Cardiac septum (tissue), 1 donor: ENCODE results near the gene FAM83F. TPM values are rescaled to one million over a fixed set of nuclear protein-coding genes. Genes with fewer than 3 reads are reported as not detected.

Experiments
- DNase-seq: peaks from one replicate; pipeline ENCODE4 v3.0.0-alpha.2; 2020; ENCODE audit warnings: low spot score
- intact Hi-C: fragments of 100-400 bp; cut with DNase I; formaldehyde crosslinking; loops from one replicate; pipeline ENCODE4 v1.14.0; 2022
- total RNA-seq: library from RNA; stranded (reverse); fragmentation: NEBNext Ultra II Directional; extraction: Animal tissue kit (Norgen Biotek cat#: 25700); gene quantifications from one replicate; pipeline ENCODE4 v1.2.1, GENCODE V29; 2021
- donor health status: DM: no; HTN: no; CAD: no.

FAM83F gene
- total RNA-seq, 1 donor from 2014 or later, result 2.3 TPM

DNA sequence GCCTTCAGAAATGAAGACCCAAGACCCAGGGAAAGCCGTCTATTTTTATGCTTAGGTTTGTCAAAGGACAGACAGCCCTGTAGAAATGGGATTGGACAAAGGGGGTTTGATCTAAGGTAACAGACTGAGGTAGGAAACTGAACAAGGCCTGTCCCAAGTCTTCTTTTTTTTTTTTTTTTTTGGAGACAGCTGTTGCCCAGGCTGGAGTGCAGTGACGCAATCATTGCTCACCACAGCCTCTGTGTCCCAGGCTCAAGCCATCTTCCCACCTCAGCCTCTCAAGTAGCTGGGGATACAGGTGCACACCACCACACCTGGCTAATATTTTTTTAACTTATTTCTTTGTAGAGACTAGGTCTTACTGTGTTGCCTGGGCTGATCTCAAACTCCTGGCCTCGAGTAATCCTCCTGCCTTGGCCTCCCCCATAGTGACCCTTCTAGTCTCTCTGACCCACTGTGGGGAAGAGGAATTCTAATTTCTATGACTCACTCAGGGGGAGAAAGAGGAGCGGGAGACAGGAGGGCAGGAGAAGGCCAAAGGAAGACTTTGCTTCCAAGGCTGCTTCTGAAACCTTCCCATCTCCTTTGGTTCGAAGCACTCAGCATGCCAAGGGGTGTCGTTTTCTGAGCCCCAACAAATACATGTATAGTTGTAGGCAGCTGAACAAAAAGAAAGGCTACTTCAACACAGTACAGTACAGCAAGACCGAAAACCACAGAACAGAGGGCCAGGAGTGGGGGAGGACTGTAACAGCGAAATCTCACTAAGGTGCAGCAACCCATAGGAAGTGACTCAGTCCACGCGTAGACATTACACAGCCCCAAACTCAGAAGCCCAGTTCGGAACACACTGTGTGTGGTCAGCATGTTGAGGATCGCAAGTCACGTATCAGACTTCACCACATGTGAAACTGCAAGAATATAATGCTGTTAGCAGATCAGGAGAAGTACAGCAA is 33.7 kb upstream of the FAM83F start:
- peak; percentile 84 for DNase-seq
- intact Hi-C loops, result no loop called here

DNA sequence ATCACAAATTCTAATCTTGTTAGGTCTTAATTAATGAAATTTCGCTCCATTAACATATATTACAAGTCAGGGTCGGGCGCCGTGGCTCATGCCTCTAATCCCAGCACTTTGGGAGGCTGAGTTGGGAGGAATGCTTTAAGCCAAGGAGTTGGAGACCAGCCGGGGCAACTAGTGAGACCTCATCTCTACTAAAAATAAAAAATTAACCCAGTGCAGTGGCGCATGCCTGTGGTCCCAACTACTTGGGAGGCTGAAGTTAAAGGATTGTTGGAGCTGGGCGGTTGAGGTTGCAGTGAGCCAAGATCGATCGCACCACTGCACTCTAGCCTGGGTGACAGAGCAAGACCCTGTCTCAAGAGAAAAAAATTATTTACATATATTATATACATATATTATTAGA is 32.7 kb upstream of the FAM83F start:
- intact Hi-C loops, result no loop called here
- DNase-seq, result no peak

DNA sequence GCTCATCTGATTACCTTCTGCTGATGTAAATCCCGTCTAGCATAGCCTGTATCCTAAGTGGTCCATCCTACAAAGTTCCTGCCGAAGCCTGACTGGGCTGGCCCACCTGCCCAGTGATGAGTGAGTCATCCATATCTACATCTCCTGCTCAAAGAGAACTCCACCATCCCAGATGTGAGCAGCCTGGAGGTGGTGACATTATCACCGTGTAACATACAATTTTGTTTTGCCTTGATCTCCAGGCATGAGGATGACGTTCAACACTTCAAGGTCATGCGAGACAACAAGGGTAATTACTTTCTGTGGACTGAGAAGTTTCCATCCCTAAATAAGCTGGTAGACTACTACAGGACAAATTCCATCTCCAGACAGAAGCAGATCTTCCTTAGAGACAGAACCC is 29.0 kb upstream of the FAM83F start:
- DNase-seq, result no peak
- intact Hi-C loops, result no loop called here

DNA sequence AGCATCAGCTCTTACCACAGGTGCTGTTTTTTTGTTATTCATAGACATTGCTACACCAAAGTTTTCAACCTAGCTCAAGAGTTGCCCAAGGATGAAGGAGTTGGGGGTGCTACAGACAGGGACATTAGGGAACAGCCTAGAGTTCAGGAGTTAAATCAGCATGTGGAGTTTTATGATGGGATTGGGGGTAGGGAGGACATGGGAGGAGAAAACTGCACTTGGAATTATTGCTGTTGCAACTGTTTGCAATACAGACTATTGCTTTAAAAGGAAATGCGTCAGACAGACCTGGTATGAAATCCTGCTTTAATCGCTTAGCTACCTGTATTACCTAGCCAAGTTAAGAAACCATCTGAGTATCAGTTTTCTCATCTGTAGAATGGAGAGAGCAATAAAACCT is 28.3 kb upstream of the FAM83F start:
- intact Hi-C loops, result no loop called here
- no peak for DNase-seq

DNA sequence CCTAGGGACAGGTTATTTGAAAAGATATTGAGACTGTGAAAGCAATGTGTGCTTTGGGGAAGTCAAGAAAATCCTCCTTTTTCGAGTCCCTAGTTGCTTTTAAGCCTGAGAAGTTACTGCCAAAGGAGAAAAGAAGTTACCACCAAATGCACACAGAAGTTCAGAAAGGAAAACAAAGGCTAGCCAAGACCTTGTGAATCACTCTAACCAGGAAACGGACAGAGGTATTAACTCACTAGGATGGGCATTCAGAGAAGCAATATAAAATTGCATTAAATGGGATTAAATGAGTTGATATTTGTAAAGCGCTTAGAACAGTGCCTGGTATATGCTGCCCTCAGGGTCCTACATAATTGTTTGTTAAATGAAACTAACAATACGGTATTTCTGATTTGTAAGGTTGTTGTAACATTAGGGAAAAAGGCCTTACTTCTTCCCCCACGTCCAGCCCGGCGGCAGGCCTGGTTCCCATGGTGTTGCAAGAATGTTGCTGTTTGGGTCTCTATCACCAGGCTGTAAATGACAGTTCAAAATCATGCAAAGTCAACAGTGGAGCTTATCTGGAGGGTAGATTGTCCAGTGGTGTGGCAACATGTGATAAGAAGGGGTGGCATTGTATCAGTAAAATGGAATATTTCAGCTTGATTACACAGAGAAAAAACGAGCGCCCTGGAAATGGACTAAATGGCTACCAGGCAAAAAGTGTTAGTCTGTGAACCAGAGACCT is 27.5 kb upstream of the FAM83F start:
- intact Hi-C loops, result no loop called here
- DNase-seq, result no peak

DNA sequence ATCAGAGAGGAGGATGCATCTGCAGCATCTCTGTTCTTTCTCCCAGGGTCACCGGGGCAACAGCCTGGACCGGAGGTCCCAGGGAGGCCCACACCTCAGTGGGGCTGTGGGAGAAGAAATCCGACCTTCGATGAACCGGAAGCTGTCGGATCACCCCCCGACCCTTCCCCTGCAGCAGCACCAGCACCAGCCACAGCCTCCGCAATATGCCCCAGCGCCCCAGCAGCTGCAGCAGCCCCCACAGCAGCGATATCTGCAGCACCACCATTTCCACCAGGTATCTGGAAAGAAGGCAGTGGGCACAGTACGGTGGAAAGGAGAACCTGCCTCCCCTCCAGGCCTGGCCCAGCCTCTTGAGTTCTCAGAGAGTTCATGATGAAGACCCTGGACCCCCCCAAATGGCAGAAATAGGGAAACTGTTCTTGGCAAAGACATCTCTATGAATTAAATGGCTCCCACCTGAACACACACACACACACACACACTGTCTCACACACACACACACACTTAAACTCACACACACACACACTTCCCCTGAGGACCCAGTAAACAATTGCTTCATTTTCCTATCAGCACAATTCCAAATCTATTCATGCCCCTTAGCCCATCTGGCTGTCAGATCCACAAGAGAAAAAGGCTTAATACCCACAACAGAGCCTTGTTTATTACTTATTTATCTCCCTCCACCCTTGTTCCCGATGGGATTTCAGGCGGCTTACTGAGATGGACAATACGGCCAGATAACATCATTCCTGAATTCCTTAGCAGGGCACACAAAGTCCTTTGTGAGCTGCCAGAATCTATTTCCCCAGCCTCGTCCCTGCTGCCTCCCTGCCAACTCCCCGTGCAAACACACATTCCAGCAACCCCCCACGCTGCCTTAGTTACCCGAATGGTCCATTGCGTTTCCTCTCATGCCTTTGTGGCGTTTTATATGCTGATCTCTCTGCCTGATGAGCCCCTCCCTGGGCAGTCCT is 26.5 kb upstream of the FAM83F start:
- DNase-seq, result no peak
- intact Hi-C loops, result no loop called here

DNA sequence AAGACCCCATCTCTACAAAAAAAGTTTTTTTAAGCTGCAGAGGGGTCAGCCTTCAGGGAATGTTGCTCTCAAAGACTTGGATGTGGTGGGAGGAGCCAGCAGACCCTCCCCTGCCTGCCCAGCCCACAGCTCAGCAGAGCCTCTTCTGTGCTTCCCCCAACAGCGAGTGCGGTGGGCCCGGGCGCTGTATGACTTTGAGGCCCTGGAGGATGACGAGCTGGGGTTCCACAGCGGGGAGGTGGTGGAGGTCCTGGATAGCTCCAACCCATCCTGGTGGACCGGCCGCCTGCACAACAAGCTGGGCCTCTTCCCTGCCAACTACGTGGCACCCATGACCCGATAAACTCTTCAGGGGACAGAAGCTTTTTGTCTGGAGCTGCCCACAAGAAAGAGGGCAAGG is 24.0 kb upstream of the FAM83F start:
- intact Hi-C loops, result no loop called here
- DNase-seq, result no peak

DNA sequence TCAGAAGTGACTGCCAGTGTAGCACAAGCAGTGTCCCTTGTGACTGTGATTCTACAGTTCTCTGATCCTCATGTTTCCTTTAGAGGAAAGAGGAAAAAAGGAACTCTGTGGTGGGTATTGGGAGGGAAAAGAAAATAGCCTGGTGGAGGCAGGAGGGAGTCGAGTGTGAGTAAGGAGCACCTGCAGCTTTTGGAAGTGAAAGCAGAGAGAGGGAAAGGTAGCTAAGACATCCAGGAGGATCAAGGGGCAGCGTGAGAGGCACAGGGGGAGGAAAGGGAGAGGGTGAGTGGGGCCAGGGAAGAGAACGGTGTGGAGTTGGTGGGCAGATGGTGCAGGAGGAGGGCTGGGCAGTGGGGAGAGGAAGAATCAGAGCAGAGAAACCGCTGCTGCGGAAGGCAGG is 22.1 kb upstream of the FAM83F start:
- no peak for DNase-seq
- intact Hi-C loops, result no loop called here

DNA sequence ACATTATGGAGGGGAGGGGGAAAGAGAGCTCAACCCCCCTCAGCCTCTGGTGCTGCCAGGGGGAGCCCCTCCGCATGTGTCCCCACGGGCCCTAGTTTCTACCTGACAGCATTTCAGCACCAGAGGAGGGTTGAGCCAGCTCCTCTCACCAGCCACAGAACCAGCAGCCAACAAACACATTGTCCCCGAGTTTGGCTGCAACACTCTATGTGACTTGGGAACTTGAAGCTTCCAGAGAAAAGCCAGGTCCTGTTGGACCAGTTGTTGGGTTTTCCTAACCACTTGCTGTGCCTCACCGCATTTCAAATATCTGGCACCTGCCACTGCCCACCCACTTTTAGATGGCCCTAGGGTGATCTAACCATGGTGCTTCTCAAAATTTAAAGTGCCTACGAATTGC is 21.1 kb upstream of the FAM83F start:
- no peak for DNase-seq
- intact Hi-C loops, result no loop called here

DNA sequence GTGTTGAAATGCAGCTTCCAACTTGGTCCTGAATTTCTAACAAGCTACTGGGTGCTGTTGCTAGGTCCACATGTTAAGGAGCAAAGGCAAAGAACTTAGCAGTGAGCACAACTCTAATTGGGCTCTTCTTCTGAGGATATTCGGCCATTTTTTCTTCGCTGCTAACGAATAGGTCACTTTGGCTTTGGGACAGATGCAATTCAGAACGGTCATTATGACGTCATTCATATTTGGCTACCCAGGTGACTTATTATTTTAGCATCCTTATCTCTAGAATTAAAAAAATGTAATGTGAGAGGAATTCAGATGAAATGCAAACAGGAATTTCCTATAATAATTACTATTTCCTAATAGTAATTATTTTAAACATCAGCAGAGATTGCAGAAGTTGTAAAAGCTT is 20.7 kb upstream of the FAM83F start:
- no peak for DNase-seq
- intact Hi-C loops, result no loop called here

DNA sequence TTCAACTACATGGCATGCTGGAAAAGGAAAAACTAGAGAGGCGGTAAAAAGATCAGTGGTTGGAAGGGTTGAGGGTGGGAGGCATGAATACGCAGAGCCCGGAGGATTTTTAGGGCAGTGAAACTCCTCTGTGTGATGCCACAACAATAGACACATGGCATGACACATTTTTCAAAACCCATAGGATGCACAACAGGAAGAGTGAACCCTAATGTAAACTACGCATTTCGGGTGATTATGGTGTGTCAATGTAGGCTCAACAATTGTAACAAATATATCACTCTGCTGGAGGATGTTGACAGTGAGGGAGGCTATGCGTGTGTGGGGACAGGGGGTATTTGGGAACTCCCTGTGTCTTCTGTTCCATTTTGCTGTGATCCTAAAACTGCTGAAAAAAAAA is 15.7 kb upstream of the FAM83F start:
- intact Hi-C loops, result no loop called here
- DNase-seq, result no peak

DNA sequence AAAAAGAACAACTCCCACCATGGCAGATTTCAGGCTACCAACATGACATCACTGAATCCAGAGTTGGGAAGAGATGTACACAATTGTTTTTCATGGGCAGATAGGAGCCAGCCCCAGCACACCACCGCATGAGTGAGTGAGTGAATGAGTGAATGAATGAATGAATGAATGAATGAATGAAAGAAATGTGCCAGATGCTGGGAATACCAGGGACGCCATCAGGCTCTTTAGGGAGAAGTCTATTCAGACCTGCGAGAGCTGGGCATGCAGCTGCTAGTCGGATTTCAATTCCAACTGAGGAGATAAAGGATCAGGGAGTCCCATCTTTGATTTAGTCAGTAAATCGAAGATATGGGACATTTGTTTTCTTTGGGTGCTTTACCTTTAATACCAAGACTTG is 15.3 kb upstream of the FAM83F start:
- intact Hi-C loops, result no loop called here
- DNase-seq, result no peak

DNA sequence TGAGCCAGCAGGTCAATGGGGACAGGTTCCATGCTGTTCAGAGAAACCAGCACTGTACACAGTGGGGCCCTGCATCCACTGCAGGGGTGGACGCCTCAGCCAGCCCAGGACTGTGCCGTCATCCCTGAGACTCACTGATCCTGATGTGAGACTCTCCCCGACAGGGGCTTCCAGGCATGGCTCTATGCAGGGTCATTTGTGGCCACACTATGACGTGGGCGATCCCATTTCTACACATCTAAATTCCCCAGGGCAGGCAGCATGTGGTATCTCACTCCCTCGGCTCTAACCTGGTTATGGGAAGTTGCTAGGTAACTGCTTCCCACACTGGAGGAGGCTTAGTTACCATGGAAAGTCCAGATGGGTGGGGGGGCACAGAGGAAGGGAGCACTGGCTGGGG is 14.2 kb upstream of the FAM83F start:
- intact Hi-C loops, result no loop called here

DNA sequence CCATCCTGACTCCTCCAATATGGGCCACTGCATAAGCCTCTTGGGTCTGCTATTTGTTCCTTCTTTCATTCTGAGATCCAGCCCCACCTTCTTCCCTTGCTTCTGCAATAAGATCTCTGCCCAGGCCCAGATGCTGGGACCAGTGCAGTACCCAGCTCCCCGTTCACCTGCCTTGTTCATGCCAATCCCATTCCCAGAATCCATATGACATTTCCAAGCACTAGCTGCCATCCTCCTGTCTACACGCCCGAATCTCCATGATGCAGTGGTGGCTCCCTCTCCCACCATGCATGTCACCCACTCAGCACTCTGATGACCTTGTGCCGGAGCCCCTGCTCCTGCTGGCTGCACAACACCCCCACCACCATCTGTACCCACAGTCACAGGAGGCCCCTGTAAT is 11.4 kb upstream of the FAM83F start:
- DNase-seq, result no peak
- intact Hi-C loops, result no loop called here

More for the DNA sequence above, 14.2 kb upstream of the FAM83F start:
- no peak for DNase-seq

DNA sequence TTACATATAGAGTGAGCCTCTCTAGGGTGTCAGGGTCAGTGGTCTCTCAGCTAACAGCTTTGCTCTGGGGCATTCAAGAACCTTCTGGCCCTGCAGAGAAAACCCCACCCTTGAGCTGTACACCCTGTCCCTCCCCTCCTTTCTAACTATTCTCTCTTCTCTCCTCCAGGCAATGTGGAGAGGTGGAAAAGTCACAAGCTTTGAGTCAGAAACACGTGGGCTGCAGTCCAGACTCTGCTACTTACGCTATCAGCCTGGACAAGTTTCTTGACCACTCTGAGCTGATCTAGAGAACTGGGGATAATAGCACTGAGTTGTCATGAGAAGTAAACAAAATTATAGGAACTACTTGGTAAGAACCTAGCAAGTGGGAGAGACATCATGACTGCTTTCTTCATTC is 10.7 kb upstream of the FAM83F start:
- intact Hi-C loops, result no loop called here
- DNase-seq, result no peak

DNA sequence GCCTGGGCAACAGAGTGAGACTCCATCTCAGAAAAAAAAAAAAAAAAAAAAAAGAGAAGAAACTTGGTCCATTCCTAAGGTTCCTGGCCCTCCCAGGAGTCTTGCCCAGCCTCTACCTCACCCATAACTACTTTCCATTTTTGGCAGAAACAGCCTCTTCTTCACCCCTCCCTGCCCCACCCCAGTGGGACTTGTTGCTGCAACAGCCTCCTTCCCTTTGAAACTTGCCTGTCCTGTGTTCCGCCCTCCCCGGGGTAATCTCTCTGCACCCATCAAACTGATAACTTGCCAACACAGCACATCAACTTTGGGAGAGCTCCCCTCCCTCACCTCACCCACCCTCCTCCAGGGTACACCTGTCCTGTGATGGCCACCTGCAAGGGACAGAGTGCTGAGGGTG is 10.0 kb upstream of the FAM83F start:
- intact Hi-C loops, result no loop called here
- no peak for DNase-seq

DNA sequence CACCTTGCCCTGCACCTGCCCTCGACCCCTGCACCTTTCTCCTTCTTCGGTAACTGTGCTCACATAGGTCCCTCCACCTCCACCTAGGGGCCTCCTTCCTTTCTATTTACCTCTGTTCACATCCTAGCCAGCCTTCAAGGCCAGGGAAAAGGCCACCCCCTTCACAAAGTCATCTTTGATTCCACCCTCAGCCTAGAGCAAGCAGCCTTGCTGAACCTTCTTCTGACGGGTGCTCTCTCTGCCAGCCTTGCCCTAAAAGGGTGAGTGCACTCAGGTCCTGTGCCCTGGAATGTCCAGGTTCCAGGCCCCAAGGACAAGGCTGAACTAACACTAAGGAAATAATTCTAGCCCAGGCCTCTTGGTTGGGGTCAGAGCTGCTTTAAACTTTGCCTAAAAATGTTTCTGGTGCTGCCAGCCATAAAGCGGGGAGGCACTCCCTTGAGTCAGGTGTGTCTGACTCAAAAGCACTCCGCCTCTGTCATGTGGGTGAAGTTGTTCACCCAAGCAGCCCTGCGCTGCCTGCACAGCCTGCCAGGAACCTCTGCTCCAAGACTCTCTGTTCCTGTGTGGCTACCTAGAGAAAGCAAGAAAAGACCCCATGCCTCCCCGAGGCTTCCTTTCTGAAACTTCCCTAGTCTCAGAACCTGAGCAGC is 9.2 kb upstream of the FAM83F start:
- no peak for DNase-seq

DNA sequence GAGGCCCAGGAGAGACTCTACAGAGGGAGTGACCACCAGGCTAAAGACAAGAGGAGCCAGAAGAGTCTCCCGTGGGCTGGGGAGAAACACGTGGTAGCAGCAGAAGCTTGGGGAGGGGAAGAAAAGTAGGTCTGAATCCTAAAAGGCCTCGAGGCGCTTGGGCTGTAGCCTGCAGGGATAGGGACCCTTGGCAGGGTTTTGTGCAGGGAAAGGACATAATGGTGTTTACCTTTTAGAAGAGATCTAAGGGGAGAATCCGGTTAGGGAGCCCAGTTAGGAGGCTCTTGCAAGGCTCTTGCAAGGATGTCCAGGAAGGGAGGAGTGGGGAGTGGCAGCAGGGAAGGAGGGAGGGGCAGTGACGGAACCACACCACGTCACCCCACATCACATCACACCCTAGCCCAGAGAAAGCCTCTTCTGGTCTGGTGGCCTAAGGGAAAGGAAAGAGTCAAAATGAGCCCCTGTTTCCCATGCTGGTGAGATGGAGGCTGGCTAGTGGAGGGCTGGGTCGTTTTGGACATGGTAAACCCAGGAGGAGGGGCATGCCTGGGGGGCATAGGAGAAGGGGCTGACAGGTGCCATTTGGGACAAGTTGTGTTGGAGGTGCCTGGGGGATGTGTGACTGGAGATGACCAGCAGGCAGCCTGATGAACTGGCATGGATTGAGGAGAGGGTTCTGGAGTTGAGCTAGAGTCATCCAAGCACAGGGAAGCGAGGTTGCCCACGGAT is 6.2 kb upstream of the FAM83F start:
- DNase-seq, result no peak
- intact Hi-C loops, result no loop called here

More for the DNA sequence above, 9.2 kb upstream of the FAM83F start:
- intact Hi-C loops, result no loop called here

DNA sequence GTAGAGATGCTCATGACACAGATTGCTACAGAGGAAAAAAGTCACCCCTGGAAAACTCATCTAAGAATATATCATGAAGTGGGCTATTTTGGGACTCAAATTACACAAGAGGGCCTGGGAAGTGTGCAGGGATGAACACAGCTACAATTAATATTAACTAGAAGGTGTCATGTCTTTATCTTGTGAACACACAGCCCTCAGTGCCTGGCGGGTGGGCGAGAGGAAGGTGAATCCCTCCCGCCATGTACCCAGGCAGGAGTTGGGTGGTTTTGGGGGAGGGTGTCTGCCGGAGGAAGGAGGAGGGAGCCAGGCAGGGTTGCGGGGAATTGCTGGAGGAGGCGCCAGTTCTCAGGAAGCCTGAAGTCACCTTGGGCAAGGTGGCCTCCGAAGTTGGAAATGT is 5.1 kb upstream of the FAM83F start:
- no peak for DNase-seq
- intact Hi-C loops, result no loop called here
